Brain pericyte (primary cell): ENCODE results near the gene XPA.
A peak's percentile ranks its signal among the peaks of the same experiment; 100 is the strongest.
"Not testable (repeated sequence)": the region's sequence is repeated elsewhere in the genome, so short reads cannot be mapped to it uniquely, and the experiment has no call there.

ENCODE experiments used
- DNase-seq: peaks from one replicate; pipeline ENCODE4 v3.0.0-alpha.2; 2012; ENCODE audit warnings: low read depth, low spot score

Gene XPA

DNA sequence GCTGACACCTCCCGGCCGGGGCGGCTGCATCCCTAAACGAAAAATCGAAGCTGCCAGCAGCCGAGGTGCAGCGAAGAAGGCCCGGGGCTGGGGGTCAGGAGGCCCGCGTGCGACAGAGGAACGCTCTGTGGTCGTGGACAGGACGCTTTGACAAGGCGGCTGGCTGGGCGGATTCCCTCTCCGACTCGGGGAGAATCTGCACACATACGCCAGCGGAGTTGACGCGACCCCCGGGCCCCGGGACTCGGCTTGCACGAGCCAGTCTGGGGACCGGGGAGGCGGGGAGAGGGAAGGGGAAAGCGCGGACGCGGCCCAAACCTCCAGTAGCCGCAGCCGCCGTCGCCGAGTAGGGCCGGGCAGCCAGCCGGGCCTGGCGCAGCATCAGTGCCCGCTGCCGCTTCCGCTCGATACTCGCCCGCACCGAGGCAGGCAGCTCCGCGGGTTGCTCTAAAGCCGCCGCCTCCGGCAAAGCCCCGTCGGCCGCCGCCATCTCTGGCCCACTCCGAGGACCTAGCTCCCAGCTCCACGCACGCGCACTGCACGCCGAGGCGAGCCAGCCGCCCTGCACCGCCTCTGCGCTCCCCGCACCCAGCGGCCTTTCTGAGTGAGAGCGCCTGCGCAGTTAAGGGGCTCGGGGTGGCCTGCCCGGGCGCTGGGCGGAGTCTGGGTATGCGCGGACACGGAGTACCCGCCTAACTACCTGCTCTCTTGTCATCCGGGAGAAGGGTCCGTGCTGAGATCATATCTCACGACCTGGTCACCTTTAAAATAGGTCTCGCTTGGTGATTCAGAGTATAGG lies at the start of gene XPA:
Gene XPA (minus strand): TSS at position 538 of the 799 bp plus-strand sequence. CDS start 48 bp downstream, at position 490.
- peak; percentile 77 for DNase-seq

DNA sequence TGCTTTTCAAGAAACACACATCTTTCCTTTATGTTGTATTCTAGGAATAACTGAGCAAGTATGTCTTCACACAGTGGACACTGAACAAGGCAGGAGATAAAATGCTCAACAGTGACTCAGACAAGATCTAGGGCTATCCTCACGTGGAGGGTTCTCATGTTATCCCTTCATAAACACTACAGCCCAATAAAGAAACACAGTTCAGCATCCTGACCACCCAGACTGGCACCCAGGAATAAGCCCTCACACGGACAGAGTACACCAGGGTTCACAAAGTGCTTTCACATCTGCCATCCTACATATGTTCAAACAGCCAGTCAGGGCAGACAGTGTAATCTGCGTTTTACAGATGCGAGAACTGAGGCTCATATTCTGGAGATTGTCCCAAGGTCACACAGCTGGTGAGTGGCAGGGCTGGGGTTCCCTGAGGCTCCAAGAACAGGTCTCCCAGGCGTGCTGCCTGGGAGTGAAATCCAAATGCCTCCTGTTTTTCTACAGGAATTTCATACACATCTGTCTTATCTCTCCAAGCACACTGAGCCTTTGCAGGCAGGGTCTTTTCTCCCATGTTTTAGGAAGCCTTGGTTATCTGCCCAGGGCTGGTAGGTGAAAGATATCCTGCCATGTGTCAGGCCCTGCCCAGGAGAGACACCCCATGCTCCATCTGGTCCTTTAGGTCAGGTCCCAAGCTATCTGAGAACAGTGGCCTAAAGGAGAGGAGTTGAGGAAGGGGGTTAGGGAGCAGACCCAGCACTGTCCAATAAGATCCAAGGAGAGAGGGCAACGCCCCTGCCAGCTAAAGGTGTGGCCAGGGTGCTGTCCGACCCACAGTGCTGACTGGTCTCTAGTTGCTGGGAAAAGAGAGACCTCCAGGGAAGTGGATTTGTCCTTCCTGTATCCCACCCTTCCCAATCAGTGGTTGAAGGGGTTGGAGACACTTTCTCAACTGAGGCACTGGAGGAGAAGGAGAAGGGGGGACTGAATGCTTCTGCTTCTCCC lies 47.9 kb upstream of the XPA start:
- DNase-seq: no peak

DNA sequence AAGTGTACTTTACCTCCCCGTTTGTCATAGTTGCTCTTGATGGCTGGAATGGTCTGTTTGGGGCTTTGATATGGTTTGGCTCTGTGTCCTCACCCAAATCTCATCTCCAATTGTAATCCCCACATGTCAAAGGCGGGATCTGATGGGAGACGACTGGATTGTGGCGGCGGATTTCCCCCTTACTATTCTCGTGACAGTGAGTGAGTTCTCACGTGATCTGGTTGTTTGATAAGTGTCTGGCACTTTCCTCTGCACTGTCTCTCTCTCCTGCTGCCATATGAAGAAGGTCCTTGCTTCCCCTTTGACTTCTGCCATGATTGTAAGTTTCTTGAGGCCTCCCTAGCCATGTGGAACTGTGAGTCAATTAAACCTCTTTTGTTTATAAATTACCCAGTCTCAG lies 46.9 kb upstream of the XPA start:
- not testable (repeated sequence) for DNase-seq

DNA sequence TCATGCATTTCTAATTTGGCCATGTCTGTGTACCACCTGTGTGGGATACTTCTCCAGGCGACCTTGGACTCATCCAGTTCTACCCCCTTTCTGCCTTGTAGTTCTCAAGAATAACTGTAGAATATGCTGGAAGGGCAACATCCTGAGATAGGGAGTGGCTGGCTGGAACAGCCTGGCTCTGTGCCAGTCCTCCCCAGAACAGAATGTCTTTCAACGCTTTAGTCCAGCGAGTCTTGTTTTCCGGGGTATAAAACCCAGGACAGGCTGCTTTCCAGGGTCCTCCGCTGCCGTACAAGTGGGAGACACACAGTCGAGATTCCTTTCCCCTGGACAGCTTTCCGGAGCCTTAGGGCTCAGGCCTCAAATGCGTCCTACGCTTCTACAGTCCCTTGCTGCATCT lies 45.4 kb upstream of the XPA start:
- DNase-seq: no peak

DNA sequence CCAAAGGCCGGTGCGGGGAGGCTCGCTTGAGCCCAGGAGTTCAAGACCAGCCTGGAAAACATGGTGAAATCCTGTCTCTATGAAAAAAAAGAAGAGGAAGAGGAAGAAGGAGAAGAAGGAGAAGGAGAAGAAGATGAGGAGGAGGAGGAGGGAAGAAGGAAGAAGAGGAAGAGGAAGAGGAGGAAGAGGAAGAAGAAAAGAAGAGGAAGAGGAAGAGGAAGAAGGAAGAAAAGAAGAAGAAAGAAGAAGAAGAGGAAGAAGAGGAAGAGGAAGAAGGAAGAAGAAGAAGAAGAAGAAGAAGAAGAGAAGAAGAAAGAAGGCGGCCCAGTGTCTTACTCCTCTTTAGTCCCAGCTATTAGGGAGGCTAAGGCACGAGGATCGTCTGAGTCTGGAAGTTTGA lies 44.8 kb upstream of the XPA start:
- no peak for DNase-seq

DNA sequence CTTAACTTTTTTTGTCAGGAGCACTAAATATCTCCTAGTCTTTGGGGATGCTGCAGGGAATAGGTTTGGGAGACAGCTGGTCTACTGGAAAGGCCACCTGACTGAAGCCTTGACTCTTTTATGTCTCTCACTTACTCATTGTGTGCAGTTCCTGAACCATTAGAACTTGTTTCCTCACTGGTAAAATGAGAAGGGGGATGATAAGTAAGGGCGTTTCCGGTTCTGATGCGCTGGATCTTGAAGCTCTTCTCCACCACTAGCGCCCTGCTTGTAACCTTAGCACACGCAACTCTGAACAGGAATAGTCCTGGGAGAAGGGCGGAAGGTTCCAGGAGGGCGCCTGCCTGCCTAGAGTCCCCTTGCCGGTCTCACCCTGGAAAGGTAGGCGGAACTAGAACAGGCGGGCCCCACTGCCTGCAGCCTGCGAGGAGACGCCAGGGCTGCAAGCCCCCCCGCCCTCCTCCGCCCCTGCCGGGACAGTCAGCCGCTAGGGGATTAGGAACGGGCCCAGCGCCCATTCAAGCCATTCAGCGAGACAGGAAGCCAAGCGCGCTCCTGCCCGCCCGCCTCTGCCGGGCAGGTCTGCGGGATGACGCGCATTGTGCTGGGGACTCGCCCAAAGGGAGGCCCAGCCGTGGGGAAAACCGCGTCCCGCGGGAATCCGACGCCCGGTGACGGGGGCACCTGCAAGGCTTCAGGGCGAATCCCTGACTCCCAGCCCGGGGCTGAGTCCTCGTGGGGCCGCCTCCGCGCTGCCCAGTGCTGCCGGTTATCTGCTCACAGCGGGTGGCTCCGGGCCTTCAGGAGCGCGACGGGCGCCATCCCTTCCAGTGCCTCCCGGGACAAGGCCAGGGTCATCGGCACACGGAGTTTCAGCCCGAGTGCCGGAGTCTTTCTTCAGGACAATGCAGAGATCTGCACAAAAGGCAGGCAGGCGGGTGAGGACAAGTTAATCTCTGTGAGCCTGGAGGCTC lies 44.0 kb upstream of the XPA start:
- no peak for DNase-seq

DNA sequence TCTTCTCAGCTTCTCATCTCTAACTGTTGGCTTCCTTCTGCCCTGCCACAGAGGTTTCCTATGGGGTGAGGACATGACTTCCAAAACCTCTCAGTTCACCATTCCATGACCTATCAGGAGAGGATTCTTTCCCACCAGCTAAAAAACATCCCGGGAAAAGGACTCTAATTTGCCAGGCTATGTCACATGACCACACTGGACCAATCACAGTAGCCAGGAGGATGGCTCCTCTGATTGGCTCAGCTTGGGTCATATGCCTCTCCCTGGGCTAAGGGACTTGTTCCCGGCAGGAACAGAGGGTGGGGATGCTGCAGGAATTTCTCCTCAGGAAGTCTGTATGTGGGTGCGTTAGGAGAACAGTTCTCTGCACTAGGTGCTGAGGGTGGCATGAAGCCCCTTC lies 40.3 kb upstream of the XPA start:
- no peak for DNase-seq

DNA sequence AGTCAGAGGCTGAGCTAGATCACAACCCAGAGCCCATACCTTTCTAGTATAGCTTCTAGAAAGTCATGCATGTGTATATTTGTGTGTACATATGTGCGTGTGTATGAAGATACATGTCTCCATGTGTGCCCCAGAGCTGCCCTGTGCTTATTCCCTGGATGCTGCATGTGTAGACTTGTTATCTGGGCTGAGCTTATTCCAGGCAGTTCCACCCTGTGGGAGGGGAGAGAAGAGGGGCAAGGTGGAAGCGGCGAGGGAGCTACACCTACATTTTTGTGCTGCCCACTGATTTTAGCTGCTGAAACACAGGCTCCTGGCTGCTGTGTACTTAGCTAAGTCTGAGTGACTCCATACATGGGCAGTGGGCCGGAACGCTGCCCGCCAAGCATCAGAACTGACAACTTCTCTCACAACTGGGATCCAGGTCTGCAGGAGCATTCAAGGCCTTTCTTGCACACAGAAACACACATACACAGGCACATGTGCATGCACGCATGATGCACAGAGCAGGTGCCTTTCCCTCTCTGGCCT lies 38.0 kb upstream of the XPA start:
- no peak for DNase-seq

DNA sequence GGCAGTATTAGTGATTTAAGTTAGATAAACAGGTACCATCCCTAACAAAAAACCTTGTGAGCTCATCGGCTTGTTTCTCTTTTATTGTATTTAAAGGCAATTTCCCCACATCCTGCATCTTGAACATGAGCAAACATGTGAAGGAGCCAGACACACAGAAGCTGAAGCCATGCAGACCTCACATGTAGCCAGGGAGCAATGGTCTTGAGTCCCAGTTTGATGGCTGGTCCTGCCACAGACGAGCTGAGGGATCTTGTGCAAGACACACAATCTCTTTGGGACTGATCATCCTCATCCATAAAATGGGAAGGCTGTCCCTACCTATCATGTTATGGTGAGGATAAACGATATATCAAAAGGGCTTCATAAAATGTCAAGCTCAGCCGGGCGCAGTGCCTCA lies 29.6 kb upstream of the XPA start:
- no peak for DNase-seq

DNA sequence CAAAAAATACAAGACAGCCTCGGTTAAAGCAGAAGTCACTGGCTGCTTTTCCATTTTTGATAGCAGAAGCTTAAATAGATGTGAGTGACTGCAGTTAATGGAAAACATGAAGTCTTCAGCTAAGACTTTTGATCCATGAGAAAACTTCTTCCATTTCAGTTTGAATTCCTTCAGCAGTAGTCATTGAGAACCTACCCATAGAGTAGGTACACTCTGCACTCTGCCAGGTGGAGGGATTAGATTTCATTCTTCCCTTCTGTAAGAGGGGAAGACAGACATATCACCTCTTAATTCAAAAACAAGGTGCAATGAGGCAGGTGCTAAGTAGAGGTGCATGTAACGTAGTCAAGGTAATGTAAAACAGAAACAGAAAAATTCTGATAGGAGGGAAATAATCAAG lies 26.7 kb upstream of the XPA start:
- no peak for DNase-seq

DNA sequence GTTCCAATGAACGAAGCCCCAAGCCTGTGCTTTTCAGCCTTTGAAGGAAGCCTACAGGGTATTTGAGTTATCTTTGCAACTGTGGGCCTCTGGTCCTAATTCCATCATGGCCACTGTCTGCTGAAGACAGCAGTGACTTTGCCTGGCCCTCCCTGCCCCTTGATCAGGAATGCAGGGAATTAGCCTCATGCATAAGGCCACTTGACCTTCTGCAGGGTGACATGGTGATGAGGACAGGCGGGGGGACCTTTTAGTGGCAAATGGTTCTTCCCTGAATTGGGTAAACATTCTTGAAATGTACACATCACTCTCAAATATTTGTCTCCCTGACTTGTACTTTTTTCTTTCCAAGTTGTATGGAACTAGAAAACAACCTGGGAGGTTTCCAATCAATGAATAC lies 25.2 kb upstream of the XPA start:
- no peak for DNase-seq

DNA sequence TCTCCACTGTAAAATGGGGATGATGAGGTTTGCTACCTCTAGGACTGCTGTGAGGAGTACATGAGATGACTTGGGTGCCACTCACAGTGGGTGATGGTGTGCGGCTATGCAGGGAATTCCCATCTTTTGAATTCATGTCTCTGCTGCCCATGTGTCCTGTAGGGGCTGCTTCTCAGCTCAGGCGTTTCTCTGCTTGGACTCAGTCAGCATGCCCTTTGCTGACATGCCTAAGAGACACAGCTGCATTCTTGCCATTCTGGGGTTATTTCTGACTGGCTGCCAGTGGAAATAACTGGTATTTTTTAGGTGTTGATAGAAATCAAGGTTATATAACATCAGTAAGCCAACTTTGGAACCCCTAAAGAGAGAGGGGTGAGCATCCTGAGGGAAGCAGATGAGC lies 24.3 kb upstream of the XPA start:
- DNase-seq: no peak

DNA sequence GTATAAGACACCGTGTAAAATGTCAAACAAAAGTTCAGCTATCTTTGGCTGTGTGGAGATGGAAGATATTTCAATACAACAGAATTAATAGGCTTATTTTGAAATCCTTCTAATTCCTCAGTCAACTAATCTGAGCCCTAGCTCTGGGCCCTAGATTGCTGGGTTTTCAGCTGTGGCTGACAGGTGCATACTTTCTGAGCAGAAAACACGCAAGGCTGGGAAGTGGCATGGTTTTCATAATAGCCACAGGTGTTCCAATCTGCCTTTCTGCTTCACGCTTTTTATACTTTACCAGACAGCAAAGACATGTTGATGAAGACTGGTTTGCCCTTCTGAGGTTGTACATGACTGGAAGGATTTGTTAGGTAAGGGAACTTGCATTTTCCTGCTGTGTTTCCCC lies 20.7 kb upstream of the XPA start:
- no peak for DNase-seq

DNA sequence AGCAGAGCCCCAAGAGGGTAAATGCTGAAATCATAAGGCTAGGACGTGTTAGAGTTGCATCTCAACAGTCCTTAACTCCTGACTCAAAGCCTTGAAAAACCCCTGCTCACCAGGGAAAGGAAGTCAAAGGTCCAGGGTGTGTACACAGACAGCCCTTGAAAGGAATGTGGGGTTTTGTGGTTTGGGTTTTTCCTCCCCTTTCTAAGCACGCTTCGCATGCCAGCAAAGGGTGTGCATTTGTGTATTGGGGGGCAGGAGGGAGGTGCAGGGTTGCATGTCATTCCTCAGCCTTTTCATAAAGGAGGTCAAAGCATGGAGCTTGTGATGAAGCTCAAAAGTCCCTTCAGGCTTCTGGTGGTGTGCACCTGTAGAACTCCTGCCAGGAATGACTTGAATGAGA lies 17.3 kb upstream of the XPA start:
- DNase-seq: no peak

DNA sequence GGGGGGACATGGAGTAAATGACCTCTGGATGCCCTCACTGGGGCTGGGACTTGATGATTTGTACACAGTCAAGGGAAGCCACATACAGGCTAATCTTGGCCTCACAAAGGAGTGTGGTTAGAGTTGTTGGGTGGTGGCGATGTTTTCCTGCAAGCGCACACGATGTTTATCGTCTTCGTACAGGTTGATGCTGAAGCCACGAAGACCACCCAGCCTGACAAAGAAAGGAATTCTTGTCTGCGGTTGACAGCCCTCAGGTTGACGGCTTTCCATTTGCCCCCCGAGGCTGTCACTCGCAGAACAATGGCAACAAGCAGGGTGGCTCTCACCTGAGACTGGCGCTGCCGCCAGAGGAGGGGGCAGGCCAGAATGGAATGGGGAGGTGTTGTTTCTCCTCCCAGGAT lies 14.1 kb upstream of the XPA start:
- no peak for DNase-seq

DNA sequence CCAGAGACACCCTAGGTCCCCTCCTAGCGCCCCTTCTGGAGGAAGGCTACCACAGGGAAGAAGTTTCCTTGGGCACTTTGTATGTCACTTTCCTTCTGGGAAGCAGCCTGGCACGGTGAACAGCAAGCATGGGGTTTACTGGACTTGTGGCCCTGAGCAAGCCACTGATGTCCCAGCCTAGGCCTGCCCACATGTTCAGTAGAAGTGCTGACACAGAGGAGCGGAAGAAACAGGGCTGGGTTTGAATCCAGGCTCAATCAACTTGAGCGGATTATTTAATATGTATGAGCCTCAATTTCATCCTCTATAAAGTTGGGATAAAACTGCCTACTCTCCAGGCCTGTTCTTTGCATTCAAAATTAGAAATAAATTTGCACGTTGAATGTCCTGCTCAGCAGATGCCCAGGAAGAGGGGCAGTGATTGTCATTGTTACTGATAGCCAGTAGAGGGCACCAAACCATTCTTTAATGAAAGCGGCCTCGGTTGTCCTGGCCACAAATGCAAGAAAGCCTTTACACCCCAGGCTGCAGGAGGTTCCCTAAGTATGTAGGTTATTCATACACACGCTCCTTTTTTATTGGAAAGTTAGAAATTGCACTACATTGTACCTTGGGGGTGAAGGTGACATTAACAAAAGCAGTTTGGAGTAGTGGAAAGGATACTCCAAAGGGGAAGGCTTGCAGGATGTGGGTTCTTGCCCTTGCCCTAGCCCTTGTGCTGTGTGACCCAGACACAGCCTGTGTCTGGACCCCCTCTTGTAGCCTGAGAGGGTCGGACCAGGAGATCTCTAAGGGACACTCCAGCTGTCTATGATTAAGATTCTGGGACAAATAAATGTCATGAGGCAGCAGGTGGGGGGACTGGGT lies 13.4 kb upstream of the XPA start:
- DNase-seq: peak; percentile 22

DNA sequence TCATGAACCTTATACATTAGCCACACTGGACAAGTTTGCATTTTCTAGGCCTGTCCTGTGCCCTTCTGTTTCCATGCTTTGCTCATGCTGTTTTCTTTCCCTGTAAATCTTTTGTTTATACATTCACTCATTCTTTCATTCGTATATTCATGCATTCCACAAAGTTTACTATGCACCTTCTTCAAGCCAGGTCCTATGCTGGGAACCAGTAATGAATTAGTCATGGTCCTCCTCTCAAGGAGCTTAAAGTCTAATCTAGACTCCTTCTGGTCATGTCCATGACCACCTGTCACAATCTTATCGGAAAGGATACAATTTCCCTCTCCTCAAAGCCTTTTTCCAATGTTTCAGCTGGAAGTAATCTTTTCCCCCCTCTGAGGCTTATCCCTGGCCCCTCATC lies 9.1 kb upstream of the XPA start:
- no peak for DNase-seq

DNA sequence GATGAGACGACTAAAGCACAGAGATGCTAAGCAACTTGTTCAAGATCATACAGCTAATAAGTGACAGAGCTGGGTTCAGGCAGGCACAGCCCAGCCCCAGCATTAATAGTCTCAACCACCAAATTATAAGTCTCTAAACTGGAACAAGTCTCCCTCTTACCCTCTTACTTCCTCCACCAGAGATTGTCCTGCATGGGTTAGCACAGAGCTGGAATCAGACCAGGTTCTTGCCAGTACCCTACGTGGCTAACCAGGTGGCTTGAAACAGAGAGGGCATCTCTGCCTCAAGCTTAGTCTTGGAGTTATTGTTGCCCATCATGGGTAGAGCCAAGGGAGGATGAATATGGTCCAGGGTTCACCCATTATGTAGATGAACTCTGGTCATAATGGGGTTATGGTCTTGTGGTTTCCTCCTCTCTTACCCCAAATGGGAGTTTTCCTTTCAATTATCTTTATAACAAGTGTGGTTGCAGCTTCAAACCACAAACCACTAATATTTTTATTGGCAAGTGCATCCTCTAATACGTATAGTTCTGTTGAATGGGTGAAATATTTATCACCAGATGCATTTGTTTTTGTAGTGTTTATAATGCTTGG lies 8.3 kb upstream of the XPA start:
- no peak for DNase-seq

DNA sequence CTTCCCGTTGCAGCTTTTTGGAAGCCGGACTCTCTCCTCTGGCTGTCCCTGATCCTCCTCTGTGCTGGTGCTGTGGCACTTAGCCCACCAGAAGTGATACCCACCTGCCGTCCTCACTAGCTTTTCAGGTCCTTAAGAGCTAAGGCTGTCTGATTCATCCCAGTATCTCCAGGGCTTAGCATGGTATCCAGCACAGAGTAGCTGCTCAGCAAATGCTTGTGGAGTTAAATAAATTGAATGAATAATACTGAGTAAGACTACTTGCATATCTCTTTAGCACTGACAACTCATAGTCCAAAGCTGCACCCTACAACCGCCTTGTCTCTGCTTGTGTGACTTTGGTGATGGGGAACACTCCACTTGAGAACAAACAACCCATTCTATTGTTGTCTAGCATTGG lies 7.7 kb upstream of the XPA start:
- no peak for DNase-seq

DNA sequence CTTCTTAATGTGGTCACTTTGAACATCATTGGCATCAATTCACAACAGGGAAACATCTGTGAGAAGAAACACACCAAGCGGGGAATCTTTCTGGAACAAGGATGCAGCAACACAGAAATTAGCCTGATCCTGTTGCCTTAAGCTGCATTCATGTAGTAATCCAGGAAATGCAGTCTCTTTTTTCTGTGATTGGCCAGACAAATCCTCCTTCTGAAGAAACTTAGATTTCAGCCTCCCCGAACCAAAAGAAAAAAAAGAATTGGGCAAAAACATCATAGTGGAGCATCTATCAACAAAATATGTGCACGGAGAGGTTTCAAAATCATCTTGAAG lies 7.2 kb upstream of the XPA start:
- no peak for DNase-seq
